ENCODE measurements around the gene IDH3G. TPM values are rescaled to one million over a fixed set of nuclear protein-coding genes. Genes with fewer than 3 reads are reported as not detected.

IDH3G gene
- total RNA-seq, 1 experiment from 2014 or later, result 43.2 TPM

DNA sequence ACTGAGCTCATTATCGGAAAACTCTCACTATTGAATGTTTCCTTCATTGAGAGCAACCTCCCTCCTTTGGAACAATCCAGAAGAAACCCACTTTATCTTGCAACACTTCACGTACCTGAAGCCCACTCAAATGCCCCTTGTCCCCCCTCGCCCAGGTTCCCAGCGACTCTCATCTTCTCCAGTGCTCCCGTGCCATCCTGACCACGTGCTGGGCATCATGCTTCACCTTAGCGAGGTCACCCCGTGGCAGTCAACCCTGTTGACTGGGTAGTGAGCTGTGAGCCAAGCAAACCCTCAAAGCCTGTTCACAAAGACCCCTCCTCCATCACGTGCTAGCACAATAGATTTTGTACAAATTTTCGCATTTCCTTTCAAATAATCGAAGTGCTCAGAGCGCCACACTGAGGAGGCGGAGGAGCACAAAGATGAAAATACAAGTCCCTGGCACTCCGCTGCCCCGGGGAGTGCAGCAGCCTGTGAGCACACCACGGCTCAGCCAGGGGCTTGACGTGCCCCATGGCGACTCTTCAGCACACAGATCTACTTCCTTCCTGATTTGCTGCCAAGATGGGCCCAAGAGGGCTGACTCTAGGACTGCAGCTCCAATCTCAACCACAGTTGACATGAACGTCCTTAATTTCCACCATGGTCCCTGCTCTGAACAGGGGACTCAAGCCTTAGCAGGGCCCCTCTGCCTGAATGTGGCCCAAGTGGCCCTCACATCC lies 20.6 kb upstream of the IDH3G start:
- peaks cover 0 to 30% (median 20%) of the 10 kb centered on the region in 3 experiments; a peak in 6 of 7 replicates for H3K36me3 Mint-ChIP-seq (ENCODE audit: insufficient read depth in 1 of 3, low read depth in 3 of 3)
- no peaks in the 10 kb centered on the region for H3K27me3 ChIP-seq (ENCODE audit: insufficient read depth, low read length)
- WGBS (ENCODE audit: extremely low coverage, insufficient read length, low lambda C conversion rate), result no CpG with 5 or more reads among the region's 19 CpGs
- H3K23me2 ChIP-seq (ENCODE audit: insufficient read length, low read depth, low read length, poor library complexity, severe bottlenecking), result no peaks in the 10 kb centered on the region
- DNase-seq, result no peak
- H3K27ac ChIP-seq (ENCODE audit: insufficient read length, low read depth, low read length), result no peak overlapping the region
- H3T11ph ChIP-seq (ENCODE audit: low read length), result no peak overlapping the region
- H3K9me3 ChIP-seq (ENCODE audit: control insufficient read depth, low read depth, low read length), result peaks cover 12% of the 10 kb centered on the region
- no peak overlapping the region for H3K18ac ChIP-seq (ENCODE audit: insufficient read length, low read depth, low read length)
- H3K4me2 ChIP-seq (ENCODE audit: insufficient read depth, insufficient read length, low read length), result no peak overlapping the region
- H4K5ac ChIP-seq (ENCODE audit: insufficient read length, low read depth, low read length), result no peak overlapping the region
- no peak overlapping the region for H4K91ac ChIP-seq (ENCODE audit: insufficient read length, low read depth, low read length)
- H2AFZ ChIP-seq (ENCODE audit: low read length), result no peak overlapping the region
- H3K4me3 Mint-ChIP-seq, result peak overlapping the region in 1 of 2 experiments; percentile 14; a peak in 1 of 5 replicates
- no peak overlapping the region for H2BK20ac ChIP-seq (ENCODE audit: low read depth, low read length, poor library complexity, severe bottlenecking)
- peaks cover 65 to 69% of the 10 kb centered on the region in 2 experiments for H3K9me3 Mint-ChIP-seq
- H3K14ac ChIP-seq (ENCODE audit: insufficient read depth, low read length), result no peak overlapping the region
- no peak overlapping the region for H3K9ac ChIP-seq (ENCODE audit: extremely low read depth, insufficient read length, low read length)
- no peak overlapping the region for H3K23ac ChIP-seq (ENCODE audit: insufficient read length, low read depth, low read length)
- H2BK15ac ChIP-seq (ENCODE audit: low read depth, low read length), result no peak overlapping the region
- H3K4me1 Mint-ChIP-seq, result peaks cover 35 to 36% of the 10 kb centered on the region in 2 experiments
- no peaks in the 10 kb centered on the region for H3K79me1 ChIP-seq (ENCODE audit: insufficient read depth, low read depth, low read length, poor library complexity, severe bottlenecking)
- H2BK12ac ChIP-seq (ENCODE audit: insufficient read length, low read depth, low read length), result no peak overlapping the region
- H3K27me3 Mint-ChIP-seq (ENCODE audit: low read depth), result no peaks in the 10 kb centered on the region; the same call in 1 of the 2 replicates
- H4K8ac ChIP-seq (replicated peaks; ENCODE audit: insufficient read length, low read depth, low read length), result no peak overlapping the region
- no peak overlapping the region for H2BK120ac ChIP-seq (ENCODE audit: low read depth, low read length, poor library complexity, severe bottlenecking)
- H3K4ac ChIP-seq (ENCODE audit: low read depth, low read length), result no peak overlapping the region
- peak overlapping the region in 1 of 3 experiments; percentile 79; a peak in 3 of 7 replicates for H3K27ac Mint-ChIP-seq
- H2BK5ac ChIP-seq (ENCODE audit: insufficient read length, low read length), result no peak overlapping the region
- no peak overlapping the region for H3K56ac ChIP-seq (ENCODE audit: insufficient read length, low read depth, low read length)
- TF ChIP-seq, protein P1, sequence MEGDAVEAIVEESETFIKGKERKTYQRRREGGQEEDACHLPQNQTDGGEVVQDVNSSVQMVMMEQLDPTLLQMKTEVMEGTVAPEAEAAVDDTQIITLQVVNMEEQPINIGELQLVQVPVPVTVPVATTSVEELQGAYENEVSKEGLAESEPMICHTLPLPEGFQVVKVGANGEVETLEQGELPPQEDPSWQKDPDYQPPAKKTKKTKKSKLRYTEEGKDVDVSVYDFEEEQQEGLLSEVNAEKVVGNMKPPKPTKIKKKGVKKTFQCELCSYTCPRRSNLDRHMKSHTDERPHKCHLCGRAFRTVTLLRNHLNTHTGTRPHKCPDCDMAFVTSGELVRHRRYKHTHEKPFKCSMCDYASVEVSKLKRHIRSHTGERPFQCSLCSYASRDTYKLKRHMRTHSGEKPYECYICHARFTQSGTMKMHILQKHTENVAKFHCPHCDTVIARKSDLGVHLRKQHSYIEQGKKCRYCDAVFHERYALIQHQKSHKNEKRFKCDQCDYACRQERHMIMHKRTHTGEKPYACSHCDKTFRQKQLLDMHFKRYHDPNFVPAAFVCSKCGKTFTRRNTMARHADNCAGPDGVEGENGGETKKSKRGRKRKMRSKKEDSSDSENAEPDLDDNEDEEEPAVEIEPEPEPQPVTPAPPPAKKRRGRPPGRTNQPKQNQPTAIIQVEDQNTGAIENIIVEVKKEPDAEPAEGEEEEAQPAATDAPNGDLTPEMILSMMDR (conservative IDR thresholded peaks at IDR 0.05), result no peak
- peaks cover 50% of the 10 kb centered on the region for H3K79me2 ChIP-seq (ENCODE audit: insufficient read depth, low read length)
- H3K4me1 ChIP-seq (ENCODE audit: insufficient read depth, low read length), result no peaks in the 10 kb centered on the region; the same call in 1 of the 2 replicates
- H4K20me1 ChIP-seq (ENCODE audit: control insufficient read depth, insufficient read depth, insufficient read length), result no peaks in the 10 kb centered on the region
- H2AK5ac ChIP-seq (ENCODE audit: insufficient read length, low read length), result no peak overlapping the region

Data from H9 (cell line).